ENCODE measurements around the gene HEPACAM2. TPM values are rescaled to one million over a fixed set of nuclear protein-coding genes. Genes with fewer than 3 reads are reported as not detected.

The HEPACAM2 gene
- total RNA-seq, 1 donor from 2014 or later: not detected

GRCh38 chr7:93161181-93161762 is 65.0 kb downstream of the HEPACAM2 start:
- intact Hi-C loops (cut with DNase I): no loop called here
- no peak for DNase-seq (ENCODE audit: low spot score in 2 of 2)
- TF ChIP-seq CTCF (IDR thresholded peaks at IDR 0.05): no peak

GRCh38 chr7:93160410-93160809 is 65.9 kb downstream of the HEPACAM2 start:
- H3K36me3 ChIP-seq: no peaks in the 10 kb centered on the region
- H3K4me1 ChIP-seq: no peaks in the 10 kb centered on the region
- DNase-seq (ENCODE audit: low spot score in 2 of 2): no peak
- no peaks in the 10 kb centered on the region for H3K27me3 ChIP-seq
- no peak overlapping the region for H3K27ac ChIP-seq
- intact Hi-C loops (cut with DNase I): no loop called here
- H3K4me3 ChIP-seq: no peak overlapping the region
- TF ChIP-seq CTCF (IDR thresholded peaks at IDR 0.05): no peak
- no peaks in the 10 kb centered on the region for H3K9me3 ChIP-seq

More at GRCh38 chr7:93161181-93161762, 65.0 kb downstream of the HEPACAM2 start:
- Histone ChIP-seq H3K4me1 (no peaks in the 10 kb centered on the region), H3K27me3 (no peaks in the 10 kb centered on the region), H3K36me3 (no peaks in the 10 kb centered on the region), H3K4me3 (no peak overlapping the region), H3K9me3 (no peaks in the 10 kb centered on the region), H3K27ac (no peak overlapping the region)

GRCh38 chr7:93159490-93159889 is 66.8 kb downstream of the HEPACAM2 start:
- no peak for DNase-seq (ENCODE audit: low spot score in 2 of 2)
- H3K27ac ChIP-seq: no peak overlapping the region
- no peaks in the 10 kb centered on the region for H3K4me1 ChIP-seq
- H3K36me3 ChIP-seq: no peaks in the 10 kb centered on the region
- H3K9me3 ChIP-seq: no peaks in the 10 kb centered on the region
- H3K27me3 ChIP-seq: no peaks in the 10 kb centered on the region
- TF ChIP-seq CTCF (IDR thresholded peaks at IDR 0.05): no peak
- intact Hi-C loops (cut with DNase I): no loop called here
- H3K4me3 ChIP-seq: no peak overlapping the region

- no peaks in the 10 kb centered on the region for H3K36me3 ChIP-seq
- intact Hi-C loops (cut with DNase I): no loop called here
- DNase-seq (ENCODE audit: low spot score in 2 of 2): no peak
- H3K27me3 ChIP-seq: no peaks in the 10 kb centered on the region
- TF ChIP-seq CTCF (IDR thresholded peaks at IDR 0.05): no peak
- H3K9me3 ChIP-seq: no peaks in the 10 kb centered on the region
- no peak overlapping the region for H3K27ac ChIP-seq
- no peaks in the 10 kb centered on the region for H3K4me1 ChIP-seq
- H3K4me3 ChIP-seq: no peak overlapping the region
Measured at GRCh38 chr7:93156884-93157283, 69.4 kb downstream of the HEPACAM2 start.

- intact Hi-C loops (cut with DNase I): no loop called here
- TF ChIP-seq CTCF (IDR thresholded peaks at IDR 0.05): no peak
- Histone ChIP-seq H3K4me3 (no peak overlapping the region), H3K27ac (no peak overlapping the region), H3K27me3 (no peaks in the 10 kb centered on the region), H3K9me3 (no peaks in the 10 kb centered on the region), H3K36me3 (no peaks in the 10 kb centered on the region), H3K4me1 (peaks cover 0 to 3% of the 10 kb centered on the region in 2 donors)
- DNase-seq (ENCODE audit: low spot score in 2 of 2): no peak
Measured at GRCh38 chr7:93150200-93150835, 76.0 kb downstream of the HEPACAM2 start.
